ENCODE measurements around the gene SPTBN4.
"Not testable (repeated sequence)": the region's sequence is repeated elsewhere in the genome, so short reads cannot be mapped to it uniquely, and the experiment has no call there.

The SPTBN4 gene

DNA sequence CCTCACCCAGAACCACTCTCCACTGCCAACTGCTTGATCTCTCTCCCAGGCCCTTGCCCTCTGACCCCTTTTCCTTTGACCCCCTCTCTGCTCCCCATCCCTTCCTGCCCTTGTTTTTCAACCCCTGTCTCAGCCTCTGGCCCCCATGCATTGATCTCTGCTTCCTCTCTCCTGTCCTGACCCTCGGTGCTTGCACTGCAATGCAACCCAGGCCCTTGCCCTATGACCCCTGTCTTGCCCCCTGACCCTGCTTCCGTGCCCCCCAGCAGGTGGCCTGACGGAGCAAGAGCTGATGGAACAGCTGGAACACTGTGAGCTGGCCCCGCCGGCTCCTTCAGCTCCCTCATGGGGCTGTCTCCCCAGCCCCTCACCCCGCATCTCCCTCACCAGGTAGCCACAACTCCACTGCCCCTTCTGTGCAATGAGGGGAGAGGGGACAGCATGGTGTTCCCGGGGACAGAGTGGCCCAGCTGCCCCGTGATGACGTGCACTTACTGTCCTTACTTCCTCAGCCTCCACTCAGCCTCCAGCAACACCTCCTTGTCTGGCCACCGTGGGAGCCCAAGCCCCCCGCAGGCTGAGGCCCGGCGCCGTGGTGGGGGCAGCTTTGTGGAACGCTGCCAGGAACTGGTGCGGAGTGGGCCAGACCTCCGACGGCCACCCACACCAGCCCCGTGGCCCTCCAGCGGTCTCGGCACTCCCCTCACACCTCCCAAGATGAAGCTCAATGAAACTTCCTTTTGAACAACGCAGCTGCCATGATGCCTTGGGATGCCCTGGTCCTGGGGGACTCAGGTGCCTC is 123.9 kb downstream of the SPTBN4 start:
- DNase-seq = no peak

GRCh38 chr19:40591724-40592123 is 124.9 kb downstream of the SPTBN4 start:
- DNase-seq = not testable (repeated sequence)

GRCh38 chr19:40592170-40592569 is 125.4 kb downstream of the SPTBN4 start:
- no peak for DNase-seq

DNA sequence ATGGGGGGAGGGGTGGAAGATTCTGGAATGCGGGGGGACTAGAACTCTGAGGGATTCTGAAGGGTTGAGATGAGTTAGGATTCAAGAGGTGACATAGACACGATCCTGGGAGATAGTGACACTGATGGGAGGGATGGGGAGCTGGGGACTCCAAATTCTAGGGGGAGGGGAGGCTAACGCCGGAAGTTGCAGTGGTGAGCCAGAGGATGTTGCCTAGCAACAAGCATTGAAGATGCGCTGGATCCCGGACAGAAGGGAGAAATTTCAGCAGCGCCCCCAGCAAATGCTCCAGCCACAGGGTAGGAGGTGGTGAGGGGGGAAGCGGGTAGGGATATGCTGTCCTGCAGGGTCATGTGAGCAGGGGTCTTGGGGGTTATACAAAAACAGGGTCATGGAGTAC is 127.5 kb downstream of the SPTBN4 start:
- no peak for DNase-seq

DNA sequence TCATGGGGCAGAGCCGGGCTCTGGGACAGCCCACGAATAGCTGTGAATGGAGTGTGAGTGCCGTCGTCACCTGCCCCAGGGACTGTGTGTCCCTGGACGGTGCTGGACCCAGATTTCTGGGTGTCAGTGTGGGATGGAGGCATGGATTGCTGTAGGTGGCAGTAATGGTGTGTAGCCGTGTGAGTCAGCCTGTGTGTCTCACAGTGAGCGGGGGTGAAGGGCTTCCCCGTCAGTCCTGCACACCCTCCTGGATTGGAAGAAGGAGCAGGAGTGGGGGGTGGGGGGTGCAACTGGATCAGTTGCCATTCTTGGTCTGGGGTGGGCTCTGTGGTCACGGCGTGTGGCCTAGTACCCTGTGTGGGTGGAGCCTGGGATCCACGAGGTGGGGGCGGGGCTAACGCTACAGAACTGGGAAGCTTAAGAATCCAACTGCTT is 127.9 kb downstream of the SPTBN4 start:
- no peak for DNase-seq

DNA sequence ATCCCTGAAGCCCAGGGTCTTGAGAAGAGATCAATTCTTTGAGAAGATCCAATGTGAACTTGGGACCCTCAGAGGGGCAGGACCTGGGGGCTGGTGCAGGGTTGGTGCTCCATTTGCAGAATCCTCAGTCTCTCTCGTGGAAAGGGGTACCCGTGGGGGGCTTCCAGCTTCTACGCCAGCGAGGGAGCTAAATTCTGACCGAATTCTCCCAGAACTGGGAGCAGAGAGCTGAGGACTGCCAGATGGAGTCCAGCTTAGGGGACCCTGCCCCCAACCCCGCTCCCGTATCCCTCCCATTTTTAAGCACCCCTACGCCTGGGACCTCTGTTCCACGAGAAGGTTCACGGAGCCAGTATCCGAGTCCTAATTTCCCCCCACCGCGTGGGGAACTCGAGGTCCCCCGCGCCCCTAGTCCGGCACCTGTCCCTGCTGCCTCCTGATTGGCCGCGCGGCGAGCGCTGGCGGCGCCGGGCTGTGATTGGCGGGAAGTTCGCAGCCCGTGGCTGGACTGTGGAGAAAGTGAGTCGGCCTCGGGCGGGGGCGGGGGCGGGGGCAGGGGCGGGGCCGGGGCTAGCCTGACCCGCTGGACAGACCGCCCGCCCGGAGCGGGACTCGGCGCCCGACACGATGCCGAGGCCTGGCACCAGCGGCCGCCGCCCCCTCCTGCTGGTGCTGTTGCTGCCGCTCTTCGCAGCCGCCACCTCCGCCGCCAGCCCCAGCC is 130.0 kb downstream of the SPTBN4 start:
- no peak for DNase-seq

- DNase-seq = no peak
Measured at GRCh38 chr19:40597329-40597838, 130.6 kb downstream of the SPTBN4 start.

GRCh38 chr19:40598121-40598917 is 131.5 kb downstream of the SPTBN4 start:
- peak; percentile 23 to 71 for DNase-seq

GRCh38 chr19:40598918-40599307 is 132.1 kb downstream of the SPTBN4 start:
- no peak for DNase-seq

GRCh38 chr19:40599331-40599901 is 132.6 kb downstream of the SPTBN4 start:
- no peak for DNase-seq

DNA sequence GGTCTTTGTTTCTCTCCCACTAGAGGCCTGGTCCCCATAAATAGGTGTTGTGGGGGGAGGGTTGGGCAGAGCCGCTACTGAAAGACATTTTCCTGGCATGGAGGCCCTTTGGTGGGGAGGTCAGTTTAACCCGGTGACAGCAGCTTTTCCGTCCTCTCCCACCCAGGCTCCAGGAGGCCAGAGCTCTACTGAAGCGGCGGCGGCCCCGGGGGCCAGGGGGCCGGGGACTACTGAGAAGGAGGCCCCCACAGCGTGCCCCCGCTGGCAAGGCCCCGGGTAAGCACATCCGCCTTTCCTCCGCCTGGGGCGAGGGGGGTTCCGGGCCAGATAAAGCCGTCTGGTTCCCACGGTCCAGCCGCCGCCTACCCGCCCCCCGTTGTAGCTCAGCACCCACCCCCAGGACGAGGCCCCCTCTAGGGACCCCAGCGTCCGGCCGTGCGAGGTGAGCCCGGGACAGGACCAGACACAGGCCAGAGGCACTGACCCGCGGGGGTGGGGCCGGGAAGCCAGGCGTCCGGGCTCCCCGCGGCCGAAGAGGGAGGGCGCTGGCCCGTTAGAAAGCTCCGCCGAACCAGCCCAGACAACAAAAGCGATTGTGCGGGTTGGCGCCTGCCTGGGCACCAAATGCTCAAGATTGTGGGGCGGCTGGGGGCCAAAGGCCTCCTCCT is 133.2 kb downstream of the SPTBN4 start:
- no peak for DNase-seq

DNA sequence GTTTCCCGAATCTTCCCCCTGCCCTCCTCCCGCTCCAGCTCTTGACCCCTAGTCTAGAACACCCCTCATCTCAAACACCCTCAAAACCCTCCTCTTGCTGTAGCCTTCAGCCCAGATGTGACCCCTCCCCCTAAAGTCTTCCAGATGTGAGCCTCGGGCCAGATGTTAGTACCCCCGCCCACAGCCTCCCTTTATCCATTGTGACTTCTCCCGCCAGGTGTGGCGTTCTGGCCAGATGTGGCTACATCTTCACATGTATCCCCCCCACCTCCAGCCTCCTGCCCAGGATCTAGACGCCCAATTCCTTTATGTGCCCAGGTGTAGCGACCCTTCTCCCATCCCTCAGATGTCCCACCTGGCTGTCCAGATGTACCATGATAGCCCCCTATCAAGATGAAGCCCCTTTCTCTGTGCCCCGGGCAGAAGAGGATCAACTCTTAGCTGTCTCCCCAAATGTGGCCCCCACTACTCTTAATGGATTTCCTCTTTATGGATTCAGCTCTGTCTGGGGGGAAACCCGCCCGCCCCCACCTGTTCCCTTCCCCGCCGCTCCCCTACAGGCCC is 133.9 kb downstream of the SPTBN4 start:
- no peak for DNase-seq

DNA sequence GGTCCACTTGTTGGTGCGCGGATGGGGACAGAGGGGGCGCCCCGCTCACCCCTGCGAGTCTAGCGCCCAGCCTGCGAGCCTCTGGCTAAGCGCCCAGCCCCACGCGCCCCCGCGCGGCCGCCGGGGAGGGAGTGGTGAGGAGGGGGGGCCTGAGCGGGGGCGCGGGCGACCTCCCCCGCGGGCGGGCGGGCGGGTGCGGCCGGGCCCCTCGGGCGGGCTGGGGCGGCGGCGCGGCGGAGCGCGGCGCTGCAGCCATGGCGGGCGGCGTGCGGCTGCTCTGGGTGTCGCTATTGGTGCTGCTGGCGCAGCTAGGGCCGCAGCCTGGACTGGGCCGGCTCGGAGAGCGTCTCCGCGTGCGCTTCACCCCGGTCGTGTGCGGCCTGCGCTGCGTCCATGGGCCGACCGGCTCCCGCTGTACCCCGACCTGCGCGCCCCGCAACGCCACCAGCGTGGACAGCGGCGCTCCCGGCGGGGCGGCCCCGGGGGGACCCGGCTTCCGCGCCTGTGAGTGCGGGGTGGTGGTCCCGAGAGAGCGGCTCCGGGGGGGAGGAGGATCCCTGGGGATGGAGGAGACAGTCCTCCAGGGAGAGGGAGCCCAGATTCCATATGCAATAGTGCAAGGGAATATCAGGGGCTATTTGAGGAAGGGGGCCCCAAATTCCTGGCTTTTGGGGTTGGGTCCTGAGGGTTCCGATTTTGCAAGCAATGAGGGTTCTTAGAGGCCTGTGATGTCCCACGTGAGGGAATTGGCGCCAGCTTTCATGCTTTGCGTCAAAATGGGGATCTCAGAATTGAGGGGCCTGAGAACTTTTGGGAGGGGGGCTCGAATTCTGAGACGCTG is 134.6 kb downstream of the SPTBN4 start, which contains the start of gene LTBP4:
LTBP4 (plus strand) TSS at position 236 of the 841 bp plus-strand sequence; CDS start at position 255, 19 bp downstream.
- DNase-seq = no peak

DNA sequence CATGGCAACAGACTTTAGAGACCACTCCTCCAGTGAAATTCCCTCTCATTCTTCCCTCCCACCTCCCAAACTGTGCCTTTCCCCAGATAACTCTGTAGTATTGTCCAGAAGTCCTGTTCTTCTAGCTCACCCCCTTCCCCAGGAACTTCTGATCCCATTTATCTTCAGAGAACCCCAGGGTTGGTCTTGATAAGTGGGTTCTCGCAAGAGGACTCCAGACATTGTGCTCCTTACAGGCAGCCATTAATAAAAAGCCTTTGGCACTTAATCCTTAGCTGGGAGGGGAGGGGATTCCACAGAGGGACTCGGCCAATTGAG is 136.2 kb downstream of the SPTBN4 start:
- no peak for DNase-seq

GRCh38 chr19:40603389-40604170 is 136.8 kb downstream of the SPTBN4 start:
- DNase-seq = peak; percentile 65 to 69

GRCh38 chr19:40604171-40604646 is 137.4 kb downstream of the SPTBN4 start:
- no peak for DNase-seq

- DNase-seq = no peak
Measured at GRCh38 chr19:40604647-40605215, 137.9 kb downstream of the SPTBN4 start.

- no peak for DNase-seq
Measured at GRCh38 chr19:40605216-40605971, 138.6 kb downstream of the SPTBN4 start.

Measured in bone marrow (tissue), 2 donors.